D721Med (cell line): ENCODE measurements around the gene SCN4B.
A peak's percentile ranks its signal among the peaks of the same experiment; 100 is the strongest.

ENCODE experiments used
- DNase-seq: peaks from one replicate; pipeline ENCODE4 v3.0.0; 2011; ENCODE audit warnings: low spot score; ENCODE audit not compliant: insufficient read length
- FAIRE-seq: peaks from 2 replicates; lab custom pipeline; 2011; peaks lifted over from hg19 to GRCh38; lab: Jason Lieb, UNC
- CTCF ChIP-seq: IDR thresholded peaks from 2 replicates; pipeline ENCODE4 v1.5.1; 2012; ENCODE audit warnings: mild to moderate bottlenecking, control low read depth; ENCODE audit not compliant: insufficient read depth; ENCODE audit errors: missing control alignments

The SCN4B gene

GRCh38 chr11:118148856-118149255 is 3.8 kb downstream of the SCN4B start:
- no peak for TF ChIP-seq CTCF
- no peak for FAIRE-seq

DNA sequence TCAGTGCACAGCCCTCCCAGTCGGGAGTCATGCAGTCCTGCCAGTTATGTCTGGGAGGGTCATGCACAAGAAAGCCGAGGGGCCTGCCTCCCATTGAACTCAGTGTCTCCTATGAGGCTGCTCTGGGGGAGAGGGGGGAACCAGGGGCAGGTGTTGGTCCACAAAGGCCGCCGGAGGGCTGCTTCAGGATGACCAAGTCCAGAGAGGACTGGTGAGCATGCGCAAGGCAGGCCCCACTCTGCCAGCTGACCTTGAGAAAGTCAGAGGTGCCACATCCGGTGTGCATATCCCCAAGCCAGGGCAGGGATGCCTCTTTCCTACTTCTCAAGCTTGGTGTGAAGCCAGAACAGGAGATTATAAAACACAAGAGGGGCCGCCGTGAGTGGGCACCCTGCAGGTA is 4.4 kb downstream of the SCN4B start:
- DNase-seq, result no peak
- no peak for FAIRE-seq
- no peak for TF ChIP-seq CTCF

More at GRCh38 chr11:118148856-118149255, 3.8 kb downstream of the SCN4B start:
- DNase-seq, result no peak

- DNase-seq (no peak), FAIRE-seq (no peak)
- no peak for TF ChIP-seq CTCF
Measured at GRCh38 chr11:118147502-118147901, 5.1 kb downstream of the SCN4B start.

GRCh38 chr11:118146554-118146953 is 6.1 kb downstream of the SCN4B start:
- no peak for DNase-seq
- TF ChIP-seq CTCF, result no peak
- FAIRE-seq, result no peak

DNA sequence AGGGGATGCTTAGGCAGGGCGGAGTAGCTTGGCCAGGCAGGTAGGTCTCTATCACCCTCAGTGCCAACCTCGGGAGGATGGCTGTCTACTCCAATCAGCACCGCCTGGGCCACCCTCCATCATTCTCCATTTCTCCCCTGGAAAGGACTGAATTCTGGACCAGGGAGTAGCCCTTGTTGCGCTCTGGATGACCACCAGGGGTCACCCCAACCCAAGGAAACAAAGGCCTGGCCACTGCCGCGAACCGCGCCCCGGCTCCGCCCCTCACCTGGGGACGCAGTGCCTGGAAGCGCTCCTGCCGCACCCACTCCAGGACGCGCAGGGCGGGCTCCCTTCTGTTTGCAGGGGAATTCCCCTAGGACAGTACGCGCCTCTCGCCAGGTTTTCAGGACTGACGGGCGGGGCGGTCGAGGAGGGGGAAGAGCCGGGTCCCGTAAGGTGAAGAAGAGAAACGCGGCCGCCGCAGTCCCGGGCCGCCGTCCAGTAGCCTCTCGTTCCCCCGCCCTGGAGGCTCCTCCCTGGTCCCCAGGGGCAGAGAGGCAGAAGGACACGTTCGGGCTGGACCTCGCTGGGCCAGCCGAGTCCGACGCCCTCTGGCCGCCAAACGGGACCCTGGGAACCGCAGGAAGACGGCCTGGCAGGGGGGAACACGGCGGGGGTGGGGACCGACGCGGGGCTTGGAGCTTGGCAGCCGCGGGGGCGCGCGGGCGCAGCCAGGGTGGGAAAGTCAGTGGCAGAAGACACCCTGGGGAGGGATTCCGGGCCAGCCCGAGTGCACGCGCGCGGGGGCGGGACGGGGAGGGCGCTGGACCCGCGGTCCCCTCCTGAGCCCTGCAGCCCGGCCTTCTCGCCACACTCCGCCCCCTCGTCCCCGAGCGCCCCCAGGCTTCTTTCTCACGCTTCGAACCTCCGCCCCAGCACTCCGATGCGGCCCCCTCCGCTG is 7.1 kb downstream of the SCN4B start:
- peak; percentile 98 for DNase-seq
- FAIRE-seq, result no peak

GRCh38 chr11:118144301-118145268 is 8.0 kb downstream of the SCN4B start:
- no peak for TF ChIP-seq CTCF
- DNase-seq (no peak), FAIRE-seq (no peak)

More for the DNA sequence above, 7.1 kb downstream of the SCN4B start:
- peak; percentile 83 for TF ChIP-seq CTCF
